BLaER1 (cell line): ENCODE measurements around the gene ZNF316.
A peak's percentile ranks its signal among the peaks of the same experiment; 100 is the strongest.

ENCODE experiments used
- H3K27ac ChIP-seq: shearing (Covaris generic); formaldehyde crosslinking; 2 replicates; pipeline ENCODE4 v1.8.1; 2022
- H3K27me3 ChIP-seq: shearing (Covaris generic); formaldehyde crosslinking; 2 replicates; pipeline ENCODE4 v1.8.1; 2022
- H3K36me3 ChIP-seq: shearing (Covaris generic); formaldehyde crosslinking; 2 replicates; pipeline ENCODE4 v1.8.1; 2022
- H3K4me1 ChIP-seq: shearing (Covaris generic); formaldehyde crosslinking; 2 replicates; pipeline ENCODE4 v1.8.1; 2022
- H3K4me2 ChIP-seq: shearing (Covaris generic); formaldehyde crosslinking; 2 replicates; pipeline ENCODE4 v1.8.1; 2022
- H3K4me3 ChIP-seq: shearing (Covaris generic); formaldehyde crosslinking; 2 replicates; pipeline ENCODE4 v1.8.1; 2022
- H3K9ac ChIP-seq: shearing (Covaris generic); formaldehyde crosslinking; 2 replicates; pipeline ENCODE4 v1.8.1; 2022
- H3K9me3 ChIP-seq: shearing (Covaris generic); formaldehyde crosslinking; 2 replicates; pipeline ENCODE4 v1.8.1; 2022
- H4K20me1 ChIP-seq: shearing (Covaris generic); formaldehyde crosslinking; 2 replicates; pipeline ENCODE4 v1.8.1; 2022
- Cebpa-rat ChIP-seq: shearing (Covaris generic); IDR thresholded peaks from 2 replicates; pipeline ENCODE4 v1.8.1; 2022

The ZNF316 gene

GRCh38 chr7:6637544-6638229 is 569 bp downstream of the ZNF316 start:
- H3K36me3 ChIP-seq: peaks cover 44% of the 10 kb centered on the region
- H3K9ac ChIP-seq: peak overlapping the region; percentile 91
- peak overlapping the region; percentile 92 for H3K4me3 ChIP-seq
- H3K9me3 ChIP-seq: no peaks in the 10 kb centered on the region
- peaks cover 69% of the 10 kb centered on the region for H3K4me1 ChIP-seq
- H3K4me2 ChIP-seq: peak overlapping the region; percentile 95
- no peaks in the 10 kb centered on the region for H3K27me3 ChIP-seq
- no peak for TF ChIP-seq Cebpa-rat
- H4K20me1 ChIP-seq: peaks cover 50% of the 10 kb centered on the region
- H3K27ac ChIP-seq: peak overlapping the region; percentile 96

GRCh38 chr7:6639032-6639431 is 1.9 kb downstream of the ZNF316 start:
- H3K4me1 ChIP-seq: peaks cover 63% of the 10 kb centered on the region
- H3K27me3 ChIP-seq: no peaks in the 10 kb centered on the region
- TF ChIP-seq Cebpa-rat: no peak
- H3K36me3 ChIP-seq: peaks cover 57% of the 10 kb centered on the region
- H3K27ac ChIP-seq: no peak overlapping the region
- H4K20me1 ChIP-seq: peaks cover 63% of the 10 kb centered on the region
- H3K9me3 ChIP-seq: no peaks in the 10 kb centered on the region
- H3K4me2 ChIP-seq: peak overlapping the region; percentile 95
- peak overlapping the region; percentile 92; the same call in 1 of the 2 replicates for H3K4me3 ChIP-seq
- peak overlapping the region; percentile 91; the same call in 1 of the 2 replicates for H3K9ac ChIP-seq

- Histone ChIP-seq H4K20me1 (peaks cover 69% of the 10 kb centered on the region), H3K4me1 (peaks cover 57% of the 10 kb centered on the region), H3K4me3 (no peak overlapping the region), H3K4me2 (peak overlapping the region; percentile 35), H3K27ac (no peak overlapping the region), H3K9ac (no peak overlapping the region), H3K27me3 (no peaks in the 10 kb centered on the region), H3K36me3 (peaks cover 63% of the 10 kb centered on the region), H3K9me3 (no peaks in the 10 kb centered on the region)
- TF ChIP-seq Cebpa-rat: no peak
These were observed 2.5 kb downstream of the ZNF316 start for GRCh38 chr7:6639627-6640026.

GRCh38 chr7:6640246-6640721 is 3.2 kb downstream of the ZNF316 start:
- no peaks in the 10 kb centered on the region for H3K27me3 ChIP-seq
- peaks cover 70% of the 10 kb centered on the region for H3K36me3 ChIP-seq
- no peak overlapping the region for H3K9ac ChIP-seq
- H4K20me1 ChIP-seq: peaks cover 76% of the 10 kb centered on the region
- H3K9me3 ChIP-seq: no peaks in the 10 kb centered on the region
- H3K27ac ChIP-seq: no peak overlapping the region
- no peak overlapping the region for H3K4me3 ChIP-seq
- H3K4me1 ChIP-seq: peaks cover 50% of the 10 kb centered on the region
- H3K4me2 ChIP-seq: peak overlapping the region; percentile 35
- no peak for TF ChIP-seq Cebpa-rat

- no peak overlapping the region for H3K4me2 ChIP-seq
- H3K9me3 ChIP-seq: no peaks in the 10 kb centered on the region
- no peak overlapping the region for H3K9ac ChIP-seq
- no peak overlapping the region for H3K4me3 ChIP-seq
- peaks cover 81% of the 10 kb centered on the region for H3K36me3 ChIP-seq
- H3K27me3 ChIP-seq: no peaks in the 10 kb centered on the region
- no peak for TF ChIP-seq Cebpa-rat
- H3K4me1 ChIP-seq: peaks cover 38% of the 10 kb centered on the region
- H4K20me1 ChIP-seq: peaks cover 88% of the 10 kb centered on the region
- H3K27ac ChIP-seq: no peak overlapping the region
These were observed 4.4 kb downstream of the ZNF316 start for GRCh38 chr7:6641305-6642035.

- peaks cover 34% of the 10 kb centered on the region for H3K4me1 ChIP-seq
- no peak overlapping the region for H3K4me2 ChIP-seq
- H3K27ac ChIP-seq: no peak overlapping the region
- H3K36me3 ChIP-seq: peaks cover 90% of the 10 kb centered on the region
- no peak overlapping the region for H3K9ac ChIP-seq
- H4K20me1 ChIP-seq: peaks cover 96% of the 10 kb centered on the region
- TF ChIP-seq Cebpa-rat: no peak
- H3K4me3 ChIP-seq: no peak overlapping the region
- H3K27me3 ChIP-seq: no peaks in the 10 kb centered on the region
- no peaks in the 10 kb centered on the region for H3K9me3 ChIP-seq
These were observed 5.2 kb downstream of the ZNF316 start for GRCh38 chr7:6642239-6642839.

GRCh38 chr7:6642861-6643640 is 5.9 kb downstream of the ZNF316 start:
- Histone ChIP-seq H3K4me2 (no peak overlapping the region), H3K36me3 (peaks cover 97% of the 10 kb centered on the region), H3K4me1 (peaks cover 33% of the 10 kb centered on the region), H3K27ac (no peak overlapping the region), H3K4me3 (no peak overlapping the region), H3K27me3 (no peaks in the 10 kb centered on the region), H4K20me1 (peaks cover 100% of the 10 kb centered on the region), H3K9me3 (no peaks in the 10 kb centered on the region), H3K9ac (no peak overlapping the region)
- no peak for TF ChIP-seq Cebpa-rat

- Histone ChIP-seq H3K4me1 (peaks cover 33% of the 10 kb centered on the region), H3K36me3 (peaks cover 100% of the 10 kb centered on the region), H3K27ac (no peak overlapping the region), H3K4me2 (no peak overlapping the region), H3K4me3 (no peak overlapping the region), H3K9ac (no peak overlapping the region), H3K27me3 (no peaks in the 10 kb centered on the region), H4K20me1 (peaks cover 100% of the 10 kb centered on the region), H3K9me3 (0 out of 2 replicates have a peak, but pooled peaks cover under 1% of the 10 kb centered on the region)
- no peak for TF ChIP-seq Cebpa-rat
These were observed 7.0 kb downstream of the ZNF316 start for GRCh38 chr7:6643915-6644625.

GRCh38 chr7:6644728-6645127 is 7.6 kb downstream of the ZNF316 start:
- no peak overlapping the region for H3K4me3 ChIP-seq
- no peak for TF ChIP-seq Cebpa-rat
- H3K4me2 ChIP-seq: no peak overlapping the region
- H3K27me3 ChIP-seq: no peaks in the 10 kb centered on the region
- H3K9ac ChIP-seq: no peak overlapping the region
- peaks cover 100% of the 10 kb centered on the region for H3K36me3 ChIP-seq
- H3K4me1 ChIP-seq: peaks cover 33% of the 10 kb centered on the region
- H3K9me3 ChIP-seq: peaks cover 7% of the 10 kb centered on the region
- H3K27ac ChIP-seq: no peak overlapping the region
- peaks cover 100% of the 10 kb centered on the region for H4K20me1 ChIP-seq
